GM21367 (cell line): ENCODE results near the gene ANO7.

ENCODE experiments used
- ATAC-seq: cut with Tn5 transposase; IDR thresholded peaks from one replicate; pipeline ENCODE4 v1.9.1; 2021; ENCODE audit not compliant: unreplicated experiment

Gene ANO7

GRCh38 chr2:241156971-241157441 is 31.5 kb upstream of the ANO7 start:
- ATAC-seq, result no peak

GRCh38 chr2:241157841-241158545 is 30.5 kb upstream of the ANO7 start:
- no peak for ATAC-seq

GRCh38 chr2:241158546-241158900 is 30.0 kb upstream of the ANO7 start:
- ATAC-seq, result no peak

- no peak for ATAC-seq
Measured at GRCh38 chr2:241159116-241159515, 29.4 kb upstream of the ANO7 start.

GRCh38 chr2:241160318-241160717 is 28.2 kb upstream of the ANO7 start:
- ATAC-seq, result no peak

GRCh38 chr2:241161646-241162281 is 26.7 kb upstream of the ANO7 start:
- ATAC-seq, result no peak

- ATAC-seq, result no peak
Measured at GRCh38 chr2:241163601-241164118, 24.8 kb upstream of the ANO7 start.

- ATAC-seq, result no peak
Measured at GRCh38 chr2:241168366-241168765, 20.1 kb upstream of the ANO7 start.

- no peak for ATAC-seq
Measured at GRCh38 chr2:241173557-241173956, 14.9 kb upstream of the ANO7 start.

GRCh38 chr2:241177526-241178334 is 10.7 kb upstream of the ANO7 start:
- ATAC-seq, result no peak

GRCh38 chr2:241178961-241179360 is 9.5 kb upstream of the ANO7 start:
- no peak for ATAC-seq

- no peak for ATAC-seq
Measured at GRCh38 chr2:241179899-241180298, 8.6 kb upstream of the ANO7 start.

- no peak for ATAC-seq
Measured at GRCh38 chr2:241180495-241180894, 8.0 kb upstream of the ANO7 start.

- ATAC-seq, result no peak
Measured at GRCh38 chr2:241182126-241182525, 6.4 kb upstream of the ANO7 start.

GRCh38 chr2:241182531-241183133 is 5.8 kb upstream of the ANO7 start:
- ATAC-seq, result no peak

GRCh38 chr2:241183221-241183620 is 5.3 kb upstream of the ANO7 start:
- ATAC-seq, result no peak

GRCh38 chr2:241184901-241185300 is 3.6 kb upstream of the ANO7 start:
- ATAC-seq, result no peak

- ATAC-seq, result no peak
Measured at GRCh38 chr2:241185961-241186360, 2.5 kb upstream of the ANO7 start.

- no peak for ATAC-seq
Measured at GRCh38 chr2:241187101-241187917, 1.2 kb upstream of the ANO7 start.

- ATAC-seq, result no peak
Measured at GRCh38 chr2:241187918-241188234, 601 bp upstream of the ANO7 start.
